Epithelial cell of esophagus (primary cell): Measurements from ENCODE around the gene HPSE2.

Source experiments
- DNase-seq: peaks from one replicate; pipeline ENCODE4 v3.0.0; 2010; ENCODE audit warnings: low read depth
- H3K4me3 ChIP-seq: 2 replicates; pipeline ENCODE4 v1.5.1; 2011; ENCODE audit warnings: mild to moderate bottlenecking, low read length, control low read depth
- TF ChIP-seq, protein P1 (sequence below): IDR thresholded peaks from 2 replicates; pipeline ENCODE4 v1.5.1; 2011; ENCODE audit warnings: low read depth, mild to moderate bottlenecking, low read length, control low read depth, inconsistent platforms; ENCODE audit not compliant: insufficient read depth; ENCODE audit errors: missing control alignments

HPSE2 gene

DNA sequence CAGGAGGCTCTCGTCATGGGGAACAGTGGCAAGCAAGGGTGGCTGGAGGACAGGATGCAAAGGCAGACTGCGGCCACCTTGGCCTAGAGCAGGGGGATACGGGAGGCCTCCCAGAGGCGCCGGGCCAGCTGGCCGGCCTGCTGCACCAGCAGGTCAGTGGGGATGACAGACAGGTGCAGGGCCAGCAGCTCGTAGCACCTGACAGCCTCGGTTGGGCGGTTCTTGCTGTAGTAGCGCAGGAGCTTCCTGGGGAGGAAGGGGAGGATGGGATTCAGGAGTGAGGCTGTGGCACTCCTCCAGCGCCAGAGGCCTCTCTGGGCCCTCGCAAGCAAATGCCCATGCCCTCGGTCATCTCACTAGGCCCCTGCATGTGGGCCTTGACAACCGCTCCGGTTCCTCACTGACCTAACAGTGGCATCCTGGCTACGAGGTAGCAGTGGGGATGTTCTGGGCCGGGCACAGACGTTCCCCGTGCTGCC, 818.1 kb downstream of the HPSE2 start:
- TF ChIP-seq, protein P1, sequence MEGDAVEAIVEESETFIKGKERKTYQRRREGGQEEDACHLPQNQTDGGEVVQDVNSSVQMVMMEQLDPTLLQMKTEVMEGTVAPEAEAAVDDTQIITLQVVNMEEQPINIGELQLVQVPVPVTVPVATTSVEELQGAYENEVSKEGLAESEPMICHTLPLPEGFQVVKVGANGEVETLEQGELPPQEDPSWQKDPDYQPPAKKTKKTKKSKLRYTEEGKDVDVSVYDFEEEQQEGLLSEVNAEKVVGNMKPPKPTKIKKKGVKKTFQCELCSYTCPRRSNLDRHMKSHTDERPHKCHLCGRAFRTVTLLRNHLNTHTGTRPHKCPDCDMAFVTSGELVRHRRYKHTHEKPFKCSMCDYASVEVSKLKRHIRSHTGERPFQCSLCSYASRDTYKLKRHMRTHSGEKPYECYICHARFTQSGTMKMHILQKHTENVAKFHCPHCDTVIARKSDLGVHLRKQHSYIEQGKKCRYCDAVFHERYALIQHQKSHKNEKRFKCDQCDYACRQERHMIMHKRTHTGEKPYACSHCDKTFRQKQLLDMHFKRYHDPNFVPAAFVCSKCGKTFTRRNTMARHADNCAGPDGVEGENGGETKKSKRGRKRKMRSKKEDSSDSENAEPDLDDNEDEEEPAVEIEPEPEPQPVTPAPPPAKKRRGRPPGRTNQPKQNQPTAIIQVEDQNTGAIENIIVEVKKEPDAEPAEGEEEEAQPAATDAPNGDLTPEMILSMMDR: no peak
- no peak for DNase-seq
- H3K4me3 ChIP-seq: no peak overlapping the region

DNA sequence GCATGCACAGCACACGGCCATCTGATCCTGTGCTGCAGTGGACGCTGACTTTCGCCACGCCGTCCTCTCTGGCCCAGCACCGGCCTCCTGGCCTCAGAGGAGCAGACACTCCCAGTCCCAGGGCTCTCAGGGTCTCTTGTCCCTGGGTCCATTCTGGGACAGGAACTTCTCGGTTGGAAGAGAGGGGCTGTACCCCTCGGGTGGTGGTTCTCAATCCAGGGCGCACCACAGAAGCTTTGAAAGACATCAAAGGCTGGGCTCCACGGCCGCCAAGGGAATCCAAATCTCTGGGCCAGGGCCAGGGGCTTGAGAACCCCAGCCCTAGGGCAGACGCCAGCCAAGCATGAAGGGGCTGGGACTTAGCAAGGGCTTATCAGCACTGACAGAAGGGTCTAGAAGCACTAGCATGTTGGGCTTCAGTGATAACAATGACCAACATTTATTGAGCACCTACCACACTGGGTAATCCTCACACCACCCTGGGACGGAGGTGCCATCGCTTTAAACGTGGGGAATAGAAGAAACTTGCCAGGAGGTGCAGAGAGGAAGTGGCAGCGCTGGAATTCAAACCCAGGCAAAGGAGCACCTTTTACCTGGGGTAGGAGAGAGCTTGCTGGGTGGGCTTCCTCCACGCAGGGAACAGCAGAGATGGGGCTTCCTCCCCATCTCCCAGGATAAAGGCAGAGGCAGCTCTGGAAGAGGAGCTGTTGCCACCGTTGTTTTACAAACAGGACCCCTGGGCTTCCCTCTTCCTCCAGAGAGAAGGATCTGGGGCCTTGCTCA, 818.9 kb downstream of the HPSE2 start:
- H3K4me3 ChIP-seq: no peak overlapping the region
- TF ChIP-seq, protein P1: no peak
- no peak for DNase-seq

DNA sequence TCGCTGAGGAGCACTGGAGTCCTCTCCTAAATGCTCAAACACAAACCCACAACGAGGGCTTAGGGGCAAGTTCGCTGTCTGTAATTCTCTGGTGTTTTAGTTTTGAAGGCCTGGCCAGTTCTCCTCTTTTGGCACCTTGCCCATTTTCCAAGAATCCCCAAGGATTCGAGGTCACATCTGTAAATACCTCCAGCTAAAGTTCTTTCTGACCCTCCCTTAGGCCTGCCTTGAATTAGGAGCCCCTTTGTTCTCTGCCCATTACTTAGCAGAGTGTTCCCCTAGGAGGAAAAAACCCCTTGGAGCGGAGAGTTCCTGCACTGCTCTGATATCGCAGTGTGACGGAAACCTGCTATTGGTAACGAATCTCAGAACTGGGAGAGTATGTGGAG, 819.9 kb downstream of the HPSE2 start:
- TF ChIP-seq, protein P1: no peak
- no peak for DNase-seq
- H3K4me3 ChIP-seq: no peak overlapping the region

DNA sequence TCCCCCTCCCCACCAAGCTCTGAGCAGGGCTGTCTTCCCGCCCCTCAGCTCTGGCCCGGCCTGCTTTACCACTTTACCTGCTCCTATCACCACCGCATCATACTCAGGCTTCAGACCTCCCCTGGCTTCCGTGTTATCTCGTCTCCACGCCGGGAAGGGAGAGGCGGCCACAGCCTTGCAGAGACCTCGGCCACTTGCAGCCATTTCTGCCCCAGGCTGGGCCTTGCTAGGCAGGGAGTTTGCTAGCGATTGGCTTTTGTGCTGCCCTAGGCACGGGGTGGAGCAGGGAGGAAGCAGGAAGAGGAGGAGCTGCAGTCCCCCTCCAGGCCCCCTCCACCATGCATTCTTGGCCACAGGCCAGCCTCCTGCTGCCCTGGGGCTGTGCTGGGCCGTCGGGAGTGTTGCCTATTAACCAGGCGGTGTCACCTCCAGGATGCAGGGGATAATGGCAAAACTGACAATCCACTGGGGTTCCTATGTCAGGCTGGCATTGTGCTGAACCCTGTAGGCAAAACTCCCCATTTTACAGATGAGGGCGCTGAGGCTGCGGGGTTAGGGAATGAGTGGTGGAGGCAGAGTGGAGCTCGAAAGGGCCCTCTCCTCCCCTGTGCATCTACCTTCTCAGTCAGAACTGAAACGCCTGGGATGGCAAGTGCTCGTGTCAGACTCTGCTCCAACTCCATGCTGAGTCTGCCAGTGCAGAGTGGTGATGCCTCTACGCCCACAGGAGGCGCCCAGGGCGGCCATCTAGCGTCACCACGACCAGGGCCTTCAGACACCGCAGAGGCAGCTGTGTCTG, 820.5 kb downstream of the HPSE2 start, which contains the start of gene PYROXD2:
TSS of gene PYROXD2 (minus strand) at position 251 of the 799 bp plus-strand sequence. CDS start at position 204, 47 bp downstream.
- DNase-seq: peak; percentile 82
- H3K4me3 ChIP-seq: peak within 1 kb of the TSS; percentile 50
- TF ChIP-seq, protein P1: no peak

DNA sequence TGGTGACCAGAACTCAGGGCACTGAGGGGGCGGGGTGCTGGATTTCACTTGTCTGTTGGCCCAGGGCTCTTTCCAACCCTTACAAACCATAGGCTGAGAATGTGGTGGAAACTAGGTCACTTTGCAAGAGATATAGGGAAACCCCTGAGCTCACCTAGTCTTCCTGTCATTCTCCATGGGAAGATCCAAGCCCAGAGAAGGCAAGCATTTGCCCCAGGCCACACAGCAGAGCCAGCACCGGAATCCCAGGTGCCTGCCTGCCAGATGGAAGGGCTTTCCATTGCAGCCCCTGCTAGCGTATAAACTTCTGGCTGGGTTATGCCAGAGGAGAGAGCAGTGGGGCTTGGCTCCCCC, 821.1 kb downstream of the HPSE2 start:
- no peak for DNase-seq
- H3K4me3 ChIP-seq: peak overlapping the region; percentile 50
- TF ChIP-seq, protein P1: no peak

DNA sequence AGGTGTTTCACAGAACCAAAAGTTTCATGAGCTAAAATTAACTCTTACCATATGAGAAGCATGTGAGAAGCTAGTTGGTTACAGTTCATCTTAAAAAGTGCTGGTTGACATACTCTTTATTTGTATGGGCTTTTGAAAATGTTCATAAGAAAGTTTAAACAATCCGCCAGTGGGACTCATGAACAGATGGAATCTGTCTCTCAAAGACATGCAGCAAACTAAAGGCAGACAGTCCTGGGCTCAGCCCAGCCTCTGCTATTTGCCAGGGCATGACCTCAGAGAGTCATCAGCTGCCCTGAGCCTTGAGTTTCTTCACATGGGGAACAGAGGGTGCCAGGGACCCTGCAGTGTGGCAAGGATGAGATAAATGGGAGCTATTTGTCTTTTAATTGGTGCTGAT, 823.9 kb downstream of the HPSE2 start:
- DNase-seq: no peak
- no peak overlapping the region for H3K4me3 ChIP-seq
- TF ChIP-seq, protein P1: no peak
